ENCODE results near the gene DGKA. TPM values are rescaled to one million over a fixed set of nuclear protein-coding genes. Genes with fewer than 3 reads are reported as not detected.

The DGKA gene
- total RNA-seq, 1 experiment from 2014 or later = 27.2 TPM

DNA sequence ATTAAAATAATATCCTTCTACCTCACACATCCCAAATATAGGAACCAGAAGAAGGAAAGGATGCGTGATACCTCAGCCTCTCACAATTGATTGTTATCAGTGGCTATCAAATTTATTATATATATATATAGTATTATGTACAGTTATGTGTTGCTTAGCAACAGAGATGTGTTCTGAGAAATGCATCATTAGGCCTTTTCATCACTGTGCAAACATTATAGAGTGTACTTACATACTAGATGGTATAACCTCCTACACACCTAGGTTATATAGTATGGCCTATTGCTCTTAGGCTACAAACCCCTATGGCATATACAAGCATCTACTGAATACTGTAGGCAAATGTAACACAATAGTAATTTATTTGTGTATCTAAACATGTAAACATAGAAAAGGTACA lies 37.2 kb upstream of the DGKA start:
- no peak overlapping the region for H3K9ac ChIP-seq (ENCODE audit: low read length)
- H3K27ac ChIP-seq (ENCODE audit: low read length) = no peak overlapping the region
- no TSS peak for BruUV-seq (replicated peaks)
- no peaks in the 10 kb centered on the region for H3K9me2 ChIP-seq (replicated peaks; ENCODE audit: low read length)
- H4K20me1 ChIP-seq (ENCODE audit: low read length) = no peaks in the 10 kb centered on the region
- POLR2A ChIA-PET (ENCODE audit: unreplicated experiment) = no interaction called here
- no peak overlapping the region for H2AFZ ChIP-seq (ENCODE audit: low read length)
- DNase-seq (no peak), ATAC-seq (peak; percentile 69)
- no peaks in the 10 kb centered on the region for H3K27me3 ChIP-seq (ENCODE audit: low read length)
- intact Hi-C loops (cut with micrococcal nuclease) = no loop called here
- H3K9me3 ChIP-seq (ENCODE audit: low read length) = no peaks in the 10 kb centered on the region
- no peaks in the 10 kb centered on the region for H3K79me2 ChIP-seq (ENCODE audit: low read length)
- TF ChIP-seq, protein P1, sequence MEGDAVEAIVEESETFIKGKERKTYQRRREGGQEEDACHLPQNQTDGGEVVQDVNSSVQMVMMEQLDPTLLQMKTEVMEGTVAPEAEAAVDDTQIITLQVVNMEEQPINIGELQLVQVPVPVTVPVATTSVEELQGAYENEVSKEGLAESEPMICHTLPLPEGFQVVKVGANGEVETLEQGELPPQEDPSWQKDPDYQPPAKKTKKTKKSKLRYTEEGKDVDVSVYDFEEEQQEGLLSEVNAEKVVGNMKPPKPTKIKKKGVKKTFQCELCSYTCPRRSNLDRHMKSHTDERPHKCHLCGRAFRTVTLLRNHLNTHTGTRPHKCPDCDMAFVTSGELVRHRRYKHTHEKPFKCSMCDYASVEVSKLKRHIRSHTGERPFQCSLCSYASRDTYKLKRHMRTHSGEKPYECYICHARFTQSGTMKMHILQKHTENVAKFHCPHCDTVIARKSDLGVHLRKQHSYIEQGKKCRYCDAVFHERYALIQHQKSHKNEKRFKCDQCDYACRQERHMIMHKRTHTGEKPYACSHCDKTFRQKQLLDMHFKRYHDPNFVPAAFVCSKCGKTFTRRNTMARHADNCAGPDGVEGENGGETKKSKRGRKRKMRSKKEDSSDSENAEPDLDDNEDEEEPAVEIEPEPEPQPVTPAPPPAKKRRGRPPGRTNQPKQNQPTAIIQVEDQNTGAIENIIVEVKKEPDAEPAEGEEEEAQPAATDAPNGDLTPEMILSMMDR (conservative IDR thresholded peaks at IDR 0.05; ENCODE audit: low read depth, low read length) = no peak
- TF ChIP-seq EZH2 (IDR thresholded peaks at IDR 0.05; ENCODE audit: low read length, unreplicated experiment) (no peak), EZH2phosphoT487 (IDR thresholded peaks at IDR 0.05; ENCODE audit: borderline replicate concordance, low read length) (no peak)
- no peaks in the 10 kb centered on the region for H3K36me3 ChIP-seq (ENCODE audit: low read depth, low read length)
- H3F3A ChIP-seq (ENCODE audit: low read length, unreplicated experiment) = no peaks in the 10 kb centered on the region
- no peaks in the 10 kb centered on the region for H3K4me1 ChIP-seq (ENCODE audit: insufficient read depth, low read length)
- no peak overlapping the region for H3K4me2 ChIP-seq (ENCODE audit: low read length)
- no peak overlapping the region for H3K4me3 ChIP-seq (ENCODE audit: low read length)
- CTCF ChIA-PET = no interaction called here

DNA sequence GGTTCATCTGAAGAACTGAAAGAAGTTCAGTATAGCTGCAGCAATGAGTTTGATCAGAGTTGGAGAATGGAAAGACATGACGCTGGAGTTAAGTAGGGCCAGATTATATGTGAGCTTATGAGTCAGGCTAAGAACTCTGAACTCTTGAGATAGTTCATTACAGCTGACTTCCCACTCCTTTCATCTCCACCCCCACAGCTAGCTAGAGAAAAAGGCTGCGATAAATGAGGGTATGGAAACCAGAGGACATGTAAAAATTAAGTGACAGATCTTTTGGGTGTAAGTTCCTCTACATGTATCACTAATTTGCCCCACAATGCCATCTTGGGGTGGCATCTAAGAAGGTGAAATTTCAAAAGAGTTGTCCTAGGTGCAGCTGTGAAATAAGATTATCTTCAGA lies 31.9 kb upstream of the DGKA start:
- H3K27me3 ChIP-seq (ENCODE audit: low read length) = no peaks in the 10 kb centered on the region
- ATAC-seq (no peak), DNase-seq (no peak)
- H3K4me1 ChIP-seq (ENCODE audit: insufficient read depth, low read length) = no peaks in the 10 kb centered on the region
- H3K79me2 ChIP-seq (ENCODE audit: low read length) = no peaks in the 10 kb centered on the region
- no peaks in the 10 kb centered on the region for H3K36me3 ChIP-seq (ENCODE audit: low read depth, low read length)
- no TSS peak for BruUV-seq (replicated peaks)
- no peaks in the 10 kb centered on the region for H4K20me1 ChIP-seq (ENCODE audit: low read length)
- no peak overlapping the region for H2AFZ ChIP-seq (ENCODE audit: low read length)
- no peak overlapping the region for H3K27ac ChIP-seq (ENCODE audit: low read length)
- H3K9me2 ChIP-seq (replicated peaks; ENCODE audit: low read length) = no peaks in the 10 kb centered on the region
- TF ChIP-seq, protein P1 (conservative IDR thresholded peaks at IDR 0.05; ENCODE audit: low read depth, low read length) = no peak
- no peak for TF ChIP-seq EZH2 (IDR thresholded peaks at IDR 0.05; ENCODE audit: low read length, unreplicated experiment)
- TF ChIP-seq EZH2phosphoT487 (IDR thresholded peaks at IDR 0.05; ENCODE audit: borderline replicate concordance, low read length) = no peak
- POLR2A ChIA-PET (ENCODE audit: unreplicated experiment) = no interaction called here
- no peak overlapping the region for H3K4me3 ChIP-seq (ENCODE audit: low read length)
- CTCF ChIA-PET = no interaction called here
- no peaks in the 10 kb centered on the region for H3F3A ChIP-seq (ENCODE audit: low read length, unreplicated experiment)
- intact Hi-C loops (cut with micrococcal nuclease) = no loop called here
- H3K4me2 ChIP-seq (ENCODE audit: low read length) = no peak overlapping the region
- no peaks in the 10 kb centered on the region for H3K9me3 ChIP-seq (ENCODE audit: low read length)
- H3K9ac ChIP-seq (ENCODE audit: low read length) = no peak overlapping the region

DNA sequence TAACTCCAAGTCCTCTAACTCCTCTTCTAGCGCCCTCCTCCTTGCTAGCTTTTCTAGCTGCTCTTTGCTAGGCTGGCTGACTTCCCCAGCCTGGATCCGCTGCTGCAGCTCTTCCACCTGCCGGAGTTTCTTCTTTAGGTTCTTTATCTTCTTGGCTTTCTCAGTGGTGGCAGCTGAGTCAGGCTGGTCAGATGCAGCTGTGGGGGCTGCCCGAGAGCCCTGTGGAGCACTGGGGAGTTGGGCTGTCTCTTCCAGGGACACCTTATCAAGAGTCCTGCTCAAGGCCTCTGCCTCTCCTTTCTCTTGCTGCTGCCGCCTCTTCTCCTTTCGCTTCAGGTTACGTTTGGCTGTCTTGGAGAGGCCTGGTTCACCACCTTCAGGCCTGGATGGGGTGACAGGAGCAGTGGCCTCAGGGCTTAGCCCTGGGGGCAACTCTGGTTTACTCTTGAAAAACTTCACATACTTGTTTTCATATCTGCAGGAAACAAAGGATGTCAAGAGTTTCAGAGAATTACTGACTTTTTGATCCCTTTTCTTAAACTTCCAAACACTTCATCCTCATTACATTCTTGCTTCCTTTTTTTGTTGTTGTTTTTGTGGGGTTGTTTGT lies 29.0 kb upstream of the DGKA start:
- no peaks in the 10 kb centered on the region for H3K9me2 ChIP-seq (replicated peaks; ENCODE audit: low read length)
- H3K4me1 ChIP-seq (ENCODE audit: insufficient read depth, low read length) = peaks cover 7% of the 10 kb centered on the region; the same call in 1 of the 2 replicates
- TF ChIP-seq, protein P1 (conservative IDR thresholded peaks at IDR 0.05; ENCODE audit: low read depth, low read length) = no peak
- TF ChIP-seq EZH2 (IDR thresholded peaks at IDR 0.05; ENCODE audit: low read length, unreplicated experiment) (no peak), EZH2phosphoT487 (IDR thresholded peaks at IDR 0.05; ENCODE audit: borderline replicate concordance, low read length) (no peak)
- H3F3A ChIP-seq (ENCODE audit: low read length, unreplicated experiment) = no peaks in the 10 kb centered on the region
- no peak overlapping the region for H3K9ac ChIP-seq (ENCODE audit: low read length)
- no peaks in the 10 kb centered on the region for H4K20me1 ChIP-seq (ENCODE audit: low read length)
- no peaks in the 10 kb centered on the region for H3K9me3 ChIP-seq (ENCODE audit: low read length)
- intact Hi-C loops (cut with micrococcal nuclease) = no loop called here
- no TSS peak for BruUV-seq (replicated peaks)
- H2AFZ ChIP-seq (ENCODE audit: low read length) = no peak overlapping the region
- H3K4me3 ChIP-seq (ENCODE audit: low read length) = no peak overlapping the region
- no peaks in the 10 kb centered on the region for H3K36me3 ChIP-seq (ENCODE audit: low read depth, low read length)
- H3K79me2 ChIP-seq (ENCODE audit: low read length) = no peaks in the 10 kb centered on the region
- DNase-seq = no peak
- POLR2A ChIA-PET (ENCODE audit: unreplicated experiment) = no interaction called here
- H3K4me2 ChIP-seq (ENCODE audit: low read length) = no peak overlapping the region
- no peaks in the 10 kb centered on the region for H3K27me3 ChIP-seq (ENCODE audit: low read length)
- ATAC-seq = no peak
- no peak overlapping the region for H3K27ac ChIP-seq (ENCODE audit: low read length)
- CTCF ChIA-PET = no interaction called here

Data from PC-3 (cell line).